Gastrocnemius medialis (tissue), 4 donors: ENCODE results near the gene LIN28B. TPM values are rescaled to one million over a fixed set of nuclear protein-coding genes. Genes with fewer than 3 reads are reported as not detected.
"Not testable (repeated sequence)": the region's sequence is repeated elsewhere in the genome, so short reads cannot be mapped to it uniquely, and the experiment has no call there.

ENCODE experiments used
- ATAC-seq, 2 donors: fragments of 150-250 bp; one replicate each; pipeline ENCODE4 v1.9.1; 2016
- DNase-seq, 2 donors: peaks; one replicate each; pipeline ENCODE4 v3.0.0-alpha.2; 2019
- H3K27ac ChIP-seq, 4 donors: fragments of 200-600 bp; sonication (generic); 1 replicate in 1 of 4; 2 replicates in 3 of 4; pipeline ENCODE4 v1.5.1; 2016 to 2018; ENCODE audit warnings: mild to moderate bottlenecking in 2 of 4, moderate library complexity in 1 of 4
- H3K27me3 ChIP-seq, 3 donors: fragments of 200-600 bp; sonication (generic) in 2 of 3; 1 replicate in 1 of 3; 2 replicates in 2 of 3; pipeline versions ENCODE4 v1.5.1 to v1.6.0; 2016 to 2019; ENCODE audit warnings: mild to moderate bottlenecking in 1 of 3, moderate library complexity in 1 of 3
- H3K36me3 ChIP-seq, 2 donors: fragments of 200-600 bp; sonication (generic) in 1 of 2; one replicate each; pipeline ENCODE4 v1.5.1; 2017 to 2018
- H3K4me1 ChIP-seq, 2 donors: fragments of 200-600 bp; sonication (generic) in 1 of 2; one replicate each; pipeline ENCODE4 v1.5.1; 2016 to 2017; ENCODE audit warnings: mild to moderate bottlenecking in 2 of 2
- H3K4me3 ChIP-seq, 4 donors: fragments of 200-600 bp; sonication (generic) in 3 of 4; 1 replicate in 1 of 4; 2 replicates in 3 of 4; pipeline ENCODE4 v1.5.1; 2016 to 2019; ENCODE audit warnings: mild to moderate bottlenecking in 2 of 4
- H3K9me3 ChIP-seq, 3 donors: fragments of 200-600 bp; sonication (generic) in 2 of 3; 1 replicate in 1 of 3; 2 replicates in 2 of 3; pipeline ENCODE4 v1.5.1; 2016 to 2019
- CTCF ChIP-seq, 5 experiments: fragments of 450-650 bp in 3 of 5; fragments of 200-600 bp in 2 of 5; sonication (generic) in 2 of 5; IDR thresholded peaks in 4 of 5; conservative IDR thresholded peaks in 1 of 5; 1 replicate in 4 of 5; 2 replicates in 1 of 5; pipeline ENCODE4 v1.5.1; 2016 to 2019; ENCODE audit warnings: antibody characterized with exemption in 5 of 5, mild to moderate bottlenecking in 3 of 5, moderate library complexity in 3 of 5
- POLR2A ChIP-seq, 2 donors: fragments of 450-650 bp; IDR thresholded peaks; one replicate each; pipeline ENCODE4 v1.6.1; 2017; ENCODE audit warnings: antibody characterized with exemption in 2 of 2, mild to moderate bottlenecking in 2 of 2, moderate library complexity in 2 of 2
- in situ Hi-C, 4 donors: fragments of 200-750 bp; cut with MboI; loops; one replicate each; pipeline versions ENCODE4 v1.15.0 to v1.8.0; 2017; ENCODE audit warnings: low sequenced_read_pairs in 4 of 4
- intact Hi-C: fragments of 100-400 bp; cut with DNase I; formaldehyde crosslinking; loops from one replicate; pipeline ENCODE4 v1.15.1; 2023; ENCODE audit warnings: low total_unique reads
- total RNA-seq, 4 donors: library from RNA; depleted of rRNA; stranded (reverse); fragments of >200 nt; gene quantifications; one replicate each; pipeline versions ENCODE4 v1.1.0 to v1.2.3, GENCODE V29; 2016

LIN28B gene
- total RNA-seq, 4 donors from 2014 or later, result not detected

- intact Hi-C loops, result no loop called here
- H3K27ac ChIP-seq, result no peak overlapping the region
- peaks cover 42 to 86% (median 54%) of the 10 kb centered on the region in 3 donors for H3K27me3 ChIP-seq
- ATAC-seq, result no peak
- TF ChIP-seq CTCF (IDR thresholded peaks at IDR 0.05 in 4 of 5, conservative IDR thresholded peaks at IDR 0.05 in 1 of 5) (no peak), POLR2A (IDR thresholded peaks at IDR 0.05) (no peak)
- DNase-seq, result no peak
- no peaks in the 10 kb centered on the region for H3K9me3 ChIP-seq
- in situ Hi-C loops, result no loop called here
- H3K4me3 ChIP-seq, result no peak overlapping the region
- no peaks in the 10 kb centered on the region for H3K4me1 ChIP-seq
- no peaks in the 10 kb centered on the region for H3K36me3 ChIP-seq
Observed at GRCh38 chr6:104949206-104949605, 7.7 kb upstream of the LIN28B start.

- TF ChIP-seq CTCF (IDR thresholded peaks at IDR 0.05 in 4 of 5, conservative IDR thresholded peaks at IDR 0.05 in 1 of 5) (no peak), POLR2A (IDR thresholded peaks at IDR 0.05) (no peak)
- Histone ChIP-seq H3K4me3 (no peak overlapping the region), H3K36me3 (no peaks in the 10 kb centered on the region), H3K4me1 (no peaks in the 10 kb centered on the region), H3K9me3 (no peaks in the 10 kb centered on the region), H3K27ac (no peak overlapping the region), H3K27me3 (peaks cover 59 to 86% (median 61%) of the 10 kb centered on the region in 3 donors)
- DNase-seq, result no peak
- intact Hi-C loops (no loop called here), in situ Hi-C loops (no loop called here)
- no peak for ATAC-seq
Observed at GRCh38 chr6:104951677-104952076, 5.2 kb upstream of the LIN28B start.

GRCh38 chr6:104952911-104953399 lies 4.0 kb upstream of the LIN28B start:
- no peak for TF ChIP-seq POLR2A (IDR thresholded peaks at IDR 0.05)
- no peak for TF ChIP-seq CTCF (IDR thresholded peaks at IDR 0.05 in 4 of 5, conservative IDR thresholded peaks at IDR 0.05 in 1 of 5)
- intact Hi-C loops, result no loop called here
- no peak overlapping the region for H3K4me3 ChIP-seq
- no peak overlapping the region for H3K27ac ChIP-seq
- H3K4me1 ChIP-seq, result no peaks in the 10 kb centered on the region
- H3K27me3 ChIP-seq, result peaks cover 68 to 89% (median 68%) of the 10 kb centered on the region in 3 donors
- H3K36me3 ChIP-seq, result no peaks in the 10 kb centered on the region
- DNase-seq, result no peak
- ATAC-seq, result no peak
- in situ Hi-C loops, result no loop called here
- H3K9me3 ChIP-seq, result no peaks in the 10 kb centered on the region

GRCh38 chr6:104953400-104954189 lies 3.3 kb upstream of the LIN28B start:
- intact Hi-C loops, in situ Hi-C loops: not testable (repeated sequence)
- H3K27me3 ChIP-seq, result peaks cover 74 to 93% (median 74%) of the 10 kb centered on the region in 3 donors

GRCh38 chr6:104954190-104954797 lies 2.6 kb upstream of the LIN28B start:
- in situ Hi-C loops, result no loop called here
- Histone ChIP-seq H3K9me3 (no peaks in the 10 kb centered on the region), H3K27ac (no peak overlapping the region), H3K27me3 (peaks cover 77 to 97% (median 79%) of the 10 kb centered on the region in 3 donors), H3K36me3 (no peaks in the 10 kb centered on the region), H3K4me1 (no peaks in the 10 kb centered on the region), H3K4me3 (no peak overlapping the region)
- DNase-seq (no peak), ATAC-seq (no peak)
- TF ChIP-seq POLR2A (IDR thresholded peaks at IDR 0.05) (no peak), CTCF (IDR thresholded peaks at IDR 0.05 in 4 of 5, conservative IDR thresholded peaks at IDR 0.05 in 1 of 5) (no peak)
- intact Hi-C loops, result no loop called here

More at GRCh38 chr6:104953400-104954189, 3.3 kb upstream of the LIN28B start:
- H3K4me3 ChIP-seq, H3K9me3 ChIP-seq, DNase-seq, H3K27ac ChIP-seq, ATAC-seq, H3K36me3 ChIP-seq, H3K4me1 ChIP-seq: not testable (repeated sequence)
